AG08395 (cell line): ENCODE results near the gene DSG2.

Experiments used
- DNase-seq: peaks from one replicate; pipeline ENCODE4 v3.0.0; 2012; ENCODE audit warnings: mixed read lengths, low spot score

Gene DSG2

DNA sequence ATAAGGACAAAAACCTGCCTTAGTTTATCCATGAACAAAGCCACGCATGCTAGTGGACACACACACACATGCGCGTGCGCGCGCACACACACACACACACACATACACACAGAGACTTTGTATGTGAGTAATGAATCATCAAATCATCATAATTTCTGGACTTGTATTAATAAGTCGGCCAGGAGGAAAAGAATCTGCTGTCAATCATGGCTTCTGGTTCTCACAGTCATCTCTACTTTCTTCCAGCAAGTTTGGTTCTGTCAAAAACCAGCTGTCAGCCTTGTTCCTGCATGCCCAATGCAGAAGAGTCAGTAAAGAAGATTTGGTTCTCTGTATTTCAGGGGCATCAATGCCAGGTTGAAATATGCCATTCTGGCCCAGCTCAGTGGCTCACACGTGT is 92.6 kb downstream of the DSG2 start:
- no peak for DNase-seq

DNA sequence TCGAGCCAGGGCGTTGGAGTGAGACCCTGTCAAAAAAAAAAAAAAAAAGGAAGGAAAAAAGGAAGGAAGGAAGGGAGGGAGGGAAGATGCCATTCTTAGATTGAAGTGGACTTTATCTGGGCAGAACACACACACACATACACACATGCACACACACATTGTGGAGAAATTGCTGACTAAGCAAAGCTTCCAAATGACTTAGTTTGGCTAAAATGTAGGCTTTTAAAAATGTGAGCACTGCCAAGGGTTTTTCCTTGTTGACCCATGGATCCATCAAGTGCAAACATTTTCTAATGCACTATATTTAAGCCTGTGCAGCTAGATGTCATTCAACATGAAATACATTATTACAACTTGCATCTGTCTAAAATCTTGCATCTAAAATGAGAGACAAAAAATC is 93.1 kb downstream of the DSG2 start:
- DNase-seq: no peak

DNA sequence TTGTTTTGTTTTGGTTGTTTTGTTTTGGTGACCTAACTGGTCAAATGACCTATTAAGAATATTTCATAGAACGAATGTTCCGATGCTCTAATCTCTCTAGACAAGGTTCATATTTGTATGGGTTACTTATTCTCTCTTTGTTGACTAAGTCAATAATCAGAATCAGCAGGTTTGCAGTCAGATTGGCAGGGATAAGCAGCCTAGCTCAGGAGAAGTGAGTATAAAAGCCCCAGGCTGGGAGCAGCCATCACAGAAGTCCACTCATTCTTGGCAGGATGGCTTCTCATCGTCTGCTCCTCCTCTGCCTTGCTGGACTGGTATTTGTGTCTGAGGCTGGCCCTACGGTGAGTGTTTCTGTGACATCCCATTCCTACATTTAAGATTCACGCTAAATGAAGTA is 93.7 kb downstream of the DSG2 start, which contains the start of gene TTR:
TSS of gene TTR (plus strand) at position 250 of the 400 bp plus-strand sequence. CDS start at position 276, 26 bp downstream.
- DNase-seq: no peak

GRCh38 chr18:31592506-31593157 is 94.7 kb downstream of the DSG2 start:
- DNase-seq: no peak

- no peak for DNase-seq
These were observed 97.3 kb downstream of the DSG2 start for GRCh38 chr18:31595121-31595771.

- DNase-seq: no peak
These were observed 98.3 kb downstream of the DSG2 start for GRCh38 chr18:31596081-31596872.

DNA sequence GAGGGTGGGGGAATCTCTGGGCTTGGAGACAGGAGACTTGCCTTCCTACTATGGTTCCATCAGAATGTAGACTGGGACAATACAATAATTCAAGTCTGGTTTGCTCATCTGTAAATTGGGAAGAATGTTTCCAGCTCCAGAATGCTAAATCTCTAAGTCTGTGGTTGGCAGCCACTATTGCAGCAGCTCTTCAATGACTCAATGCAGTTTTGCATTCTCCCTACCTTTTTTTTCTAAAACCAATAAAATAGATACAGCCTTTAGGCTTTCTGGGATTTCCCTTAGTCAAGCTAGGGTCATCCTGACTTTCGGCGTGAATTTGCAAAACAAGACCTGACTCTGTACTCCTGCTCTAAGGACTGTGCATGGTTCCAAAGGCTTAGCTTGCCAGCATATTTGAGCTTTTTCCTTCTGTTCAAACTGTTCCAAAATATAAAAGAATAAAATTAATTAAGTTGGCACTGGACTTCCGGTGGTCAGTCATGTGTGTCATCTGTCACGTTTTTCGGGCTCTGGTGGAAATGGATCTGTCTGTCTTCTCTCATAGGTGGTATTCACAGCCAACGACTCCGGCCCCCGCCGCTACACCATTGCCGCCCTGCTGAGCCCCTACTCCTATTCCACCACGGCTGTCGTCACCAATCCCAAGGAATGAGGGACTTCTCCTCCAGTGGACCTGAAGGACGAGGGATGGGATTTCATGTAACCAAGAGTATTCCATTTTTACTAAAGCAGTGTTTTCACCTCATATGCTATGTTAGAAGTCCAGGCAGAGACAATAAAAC is 100.2 kb downstream of the DSG2 start:
- no peak for DNase-seq
